ENCODE measurements around the gene PEA15.
A peak's percentile ranks its signal among the peaks of the same experiment; 100 is the strongest.

DNA sequence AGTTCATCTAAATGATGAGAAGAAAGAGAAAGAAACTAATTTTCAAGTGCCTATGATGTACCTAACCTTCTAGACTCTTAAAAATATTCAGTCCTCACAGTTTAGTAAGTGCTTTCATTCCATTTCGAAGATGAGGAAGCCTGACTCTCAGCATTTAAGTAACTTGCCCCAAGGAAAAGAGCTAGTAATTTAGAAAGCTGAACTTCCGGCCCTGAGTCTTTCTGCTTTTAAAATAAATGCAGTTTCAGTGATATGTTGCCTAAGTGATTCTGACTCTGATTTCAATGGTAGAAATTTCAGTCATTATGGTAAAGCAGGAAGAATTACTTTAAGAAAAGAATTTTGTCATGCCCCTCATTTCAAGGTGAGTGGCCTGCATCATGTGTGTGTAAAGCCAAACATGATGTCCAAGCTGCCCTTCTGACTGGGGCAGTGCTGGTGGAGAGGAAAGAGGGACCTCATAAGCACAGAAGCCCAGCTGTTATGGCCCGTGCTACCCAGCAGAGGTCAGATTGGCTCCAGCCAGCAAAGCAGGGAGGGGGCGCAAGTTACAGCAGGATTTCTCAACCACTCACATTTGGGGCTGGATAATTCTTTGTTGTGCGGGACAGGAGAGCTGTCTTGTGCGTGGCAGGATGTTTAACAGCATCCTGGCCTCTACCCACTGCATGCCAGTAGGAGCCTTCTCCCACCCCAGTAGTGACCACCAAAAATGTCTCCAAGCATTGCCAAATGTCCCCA lies 43.0 kb upstream of the PEA15 start:
- TF ChIP-seq, protein P1, sequence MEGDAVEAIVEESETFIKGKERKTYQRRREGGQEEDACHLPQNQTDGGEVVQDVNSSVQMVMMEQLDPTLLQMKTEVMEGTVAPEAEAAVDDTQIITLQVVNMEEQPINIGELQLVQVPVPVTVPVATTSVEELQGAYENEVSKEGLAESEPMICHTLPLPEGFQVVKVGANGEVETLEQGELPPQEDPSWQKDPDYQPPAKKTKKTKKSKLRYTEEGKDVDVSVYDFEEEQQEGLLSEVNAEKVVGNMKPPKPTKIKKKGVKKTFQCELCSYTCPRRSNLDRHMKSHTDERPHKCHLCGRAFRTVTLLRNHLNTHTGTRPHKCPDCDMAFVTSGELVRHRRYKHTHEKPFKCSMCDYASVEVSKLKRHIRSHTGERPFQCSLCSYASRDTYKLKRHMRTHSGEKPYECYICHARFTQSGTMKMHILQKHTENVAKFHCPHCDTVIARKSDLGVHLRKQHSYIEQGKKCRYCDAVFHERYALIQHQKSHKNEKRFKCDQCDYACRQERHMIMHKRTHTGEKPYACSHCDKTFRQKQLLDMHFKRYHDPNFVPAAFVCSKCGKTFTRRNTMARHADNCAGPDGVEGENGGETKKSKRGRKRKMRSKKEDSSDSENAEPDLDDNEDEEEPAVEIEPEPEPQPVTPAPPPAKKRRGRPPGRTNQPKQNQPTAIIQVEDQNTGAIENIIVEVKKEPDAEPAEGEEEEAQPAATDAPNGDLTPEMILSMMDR (conservative IDR thresholded peaks at IDR 0.05 in 1 of 2, IDR thresholded peaks at IDR 0.05 in 1 of 2; ENCODE audit: low read depth in 1 of 2, low read length in 2 of 2) = peak; percentile 34 to 56
- TF ChIP-seq EZH2 (IDR thresholded peaks at IDR 0.05; ENCODE audit: low read length, missing control alignments) = no peak
